ENCODE measurements around the gene CRACR2A. TPM values are rescaled to one million over a fixed set of nuclear protein-coding genes. Genes with fewer than 3 reads are reported as not detected.

CRACR2A gene
- total RNA-seq, 6 experiments from 2014 or later, result 0.43 to 1.5 (median 0.91) TPM

DNA sequence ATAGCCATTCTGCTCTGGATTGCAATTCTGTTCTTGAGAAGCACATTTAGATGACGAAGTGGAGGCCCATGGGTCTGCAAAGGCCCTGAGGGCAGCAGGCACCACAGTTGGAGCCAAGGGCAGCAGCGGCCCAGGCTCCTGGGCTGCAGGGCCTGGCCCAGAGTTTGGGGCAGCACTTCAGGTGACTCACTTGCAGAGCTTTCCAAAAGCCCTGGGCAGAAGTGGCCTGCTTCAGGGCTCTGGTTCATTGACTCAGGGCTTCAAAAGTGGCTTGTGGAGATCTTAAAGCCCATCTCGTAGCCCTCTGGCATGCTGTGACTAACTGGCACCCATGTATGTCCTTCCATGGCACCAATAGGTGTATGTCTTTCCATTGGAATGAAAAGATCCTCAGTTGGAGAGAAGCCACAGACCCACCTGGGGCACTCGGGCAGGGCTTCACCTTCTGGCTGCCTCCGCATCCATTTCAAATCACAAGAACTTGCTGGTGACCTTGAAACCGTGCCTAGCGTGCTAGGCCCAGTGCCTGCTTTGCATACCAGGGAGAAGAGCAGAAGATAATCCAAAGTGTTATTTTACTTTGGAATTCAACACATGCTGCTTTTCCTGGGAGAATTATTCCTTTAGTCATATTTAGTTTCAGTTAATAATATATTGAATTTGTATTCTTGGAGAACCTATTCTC lies 155.2 kb downstream of the CRACR2A start:
- no peak for TF ChIP-seq POLR2A (IDR thresholded peaks at IDR 0.05)
- TF ChIP-seq, protein P1, sequence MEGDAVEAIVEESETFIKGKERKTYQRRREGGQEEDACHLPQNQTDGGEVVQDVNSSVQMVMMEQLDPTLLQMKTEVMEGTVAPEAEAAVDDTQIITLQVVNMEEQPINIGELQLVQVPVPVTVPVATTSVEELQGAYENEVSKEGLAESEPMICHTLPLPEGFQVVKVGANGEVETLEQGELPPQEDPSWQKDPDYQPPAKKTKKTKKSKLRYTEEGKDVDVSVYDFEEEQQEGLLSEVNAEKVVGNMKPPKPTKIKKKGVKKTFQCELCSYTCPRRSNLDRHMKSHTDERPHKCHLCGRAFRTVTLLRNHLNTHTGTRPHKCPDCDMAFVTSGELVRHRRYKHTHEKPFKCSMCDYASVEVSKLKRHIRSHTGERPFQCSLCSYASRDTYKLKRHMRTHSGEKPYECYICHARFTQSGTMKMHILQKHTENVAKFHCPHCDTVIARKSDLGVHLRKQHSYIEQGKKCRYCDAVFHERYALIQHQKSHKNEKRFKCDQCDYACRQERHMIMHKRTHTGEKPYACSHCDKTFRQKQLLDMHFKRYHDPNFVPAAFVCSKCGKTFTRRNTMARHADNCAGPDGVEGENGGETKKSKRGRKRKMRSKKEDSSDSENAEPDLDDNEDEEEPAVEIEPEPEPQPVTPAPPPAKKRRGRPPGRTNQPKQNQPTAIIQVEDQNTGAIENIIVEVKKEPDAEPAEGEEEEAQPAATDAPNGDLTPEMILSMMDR (IDR thresholded peaks at IDR 0.05), result no peak

DNA sequence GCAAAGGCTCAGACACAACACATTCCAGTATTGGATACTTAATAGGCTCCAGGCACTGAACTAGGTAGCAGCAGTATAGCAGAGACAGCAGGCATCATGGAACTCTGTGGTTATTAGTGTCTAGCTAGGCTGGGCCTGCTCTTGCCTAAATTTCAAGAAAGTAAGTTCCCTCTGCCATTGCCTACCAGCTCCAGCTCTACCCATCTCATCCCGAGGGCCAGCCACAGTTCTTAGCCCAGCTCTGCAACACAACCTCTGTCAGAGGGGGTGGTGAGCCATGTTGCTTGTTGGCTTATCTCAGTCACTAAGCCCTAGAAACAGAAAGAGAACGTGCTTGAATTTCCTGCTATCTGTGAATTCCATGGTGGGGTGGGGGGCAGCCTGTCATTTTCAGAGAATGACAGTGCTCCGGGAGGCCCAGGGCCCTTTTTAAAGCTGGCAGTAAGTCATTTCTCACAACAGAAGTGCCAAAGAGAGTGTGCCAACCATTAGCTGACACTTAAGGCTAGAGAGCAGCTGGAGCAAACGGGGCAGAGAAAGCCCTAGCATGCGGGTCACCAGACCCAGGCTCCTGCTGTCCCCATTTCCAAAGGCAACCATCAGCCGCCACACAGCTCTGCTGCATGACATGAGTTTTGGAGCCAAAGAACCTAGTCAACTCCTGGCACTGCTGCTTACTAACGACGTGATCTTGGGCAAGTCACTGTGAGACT lies 156.1 kb downstream of the CRACR2A start:
- WGBS (ENCODE audit: insufficient coverage, low coverage, low lambda C conversion rate, missing lambda C conversion rate), result 76% methylated on average over 7 of the region's 8 CpGs
- no peaks in the 10 kb centered on the region for H3K4me1 ChIP-seq
- no peak for ATAC-seq
- TF ChIP-seq POLR2A (IDR thresholded peaks at IDR 0.05), result no peak
- TF ChIP-seq, protein P1 (IDR thresholded peaks at IDR 0.05), result no peak
- intact Hi-C loops (cut with DNase I), result no loop called here
- H3K36me3 ChIP-seq, result no peaks in the 10 kb centered on the region
- no peak for DNase-seq
- H3K27ac ChIP-seq, result no peak overlapping the region
- no peaks in the 10 kb centered on the region for H3K27me3 ChIP-seq
- no peaks in the 10 kb centered on the region for H3K9me3 ChIP-seq
- H3K4me3 ChIP-seq, result no peak overlapping the region

More for the DNA sequence above, 155.2 kb downstream of the CRACR2A start:
- Histone ChIP-seq H3K4me1 (no peaks in the 10 kb centered on the region), H3K9me3 (no peaks in the 10 kb centered on the region), H3K4me3 (no peak overlapping the region), H3K27me3 (no peaks in the 10 kb centered on the region), H3K36me3 (no peaks in the 10 kb centered on the region), H3K27ac (no peak overlapping the region)
- DNase-seq, result no peak
- intact Hi-C loops (cut with DNase I), result no loop called here
- ATAC-seq, result no peak
- WGBS (ENCODE audit: insufficient coverage, low coverage, low lambda C conversion rate, missing lambda C conversion rate), result 70% methylated on average over 2 of the region's 7 CpGs

DNA sequence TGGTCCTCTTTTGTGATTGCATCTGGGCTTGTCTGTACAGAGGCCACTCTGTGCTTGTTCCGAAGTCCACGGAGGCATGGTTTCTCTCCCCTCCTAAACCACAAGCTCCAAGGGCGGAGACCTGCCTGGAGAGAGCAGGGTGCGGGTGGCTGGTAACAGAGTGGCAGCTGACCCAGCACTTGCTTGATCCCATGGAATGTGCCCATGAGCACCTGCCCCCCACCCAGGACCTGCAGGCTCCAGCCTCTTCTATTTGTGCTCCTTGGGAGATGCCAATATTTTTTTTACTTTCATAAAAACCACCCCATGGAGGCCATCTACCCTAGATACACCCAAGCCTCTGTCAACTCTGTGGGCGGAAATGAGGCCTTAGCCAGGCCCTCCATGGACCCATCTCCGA lies 157.2 kb downstream of the CRACR2A start:
- Histone ChIP-seq H3K36me3 (no peaks in the 10 kb centered on the region), H3K27ac (no peak overlapping the region), H3K4me1 (no peaks in the 10 kb centered on the region), H3K27me3 (no peaks in the 10 kb centered on the region), H3K4me3 (no peak overlapping the region), H3K9me3 (no peaks in the 10 kb centered on the region)
- no peak for ATAC-seq
- DNase-seq, result no peak
- no peak for TF ChIP-seq POLR2A (IDR thresholded peaks at IDR 0.05)
- TF ChIP-seq, protein P1 (IDR thresholded peaks at IDR 0.05), result no peak
- intact Hi-C loops (cut with DNase I), result no loop called here
- 77% methylated on average over 5 of the region's 6 CpGs for WGBS (ENCODE audit: insufficient coverage, low coverage, low lambda C conversion rate, missing lambda C conversion rate)

DNA sequence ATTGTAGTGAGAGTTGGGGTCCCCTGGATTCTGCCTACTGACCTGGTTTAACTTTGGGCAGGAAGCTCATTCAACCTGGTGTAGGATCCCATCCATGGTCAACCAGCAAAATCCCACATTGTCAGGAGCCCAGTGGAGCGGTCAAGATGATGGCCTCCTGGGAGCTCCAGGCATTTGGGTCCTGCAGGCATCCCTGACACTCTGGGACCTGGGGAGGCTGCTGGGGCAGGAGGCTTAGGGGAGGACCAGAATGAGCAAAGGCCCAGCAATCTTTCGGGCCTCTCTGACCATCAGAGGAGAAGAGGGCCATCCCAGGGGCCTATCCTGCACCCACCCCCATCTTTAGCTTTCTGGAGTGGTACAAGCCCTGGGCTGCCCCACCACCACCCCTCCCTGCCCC lies 157.9 kb downstream of the CRACR2A start:
- ATAC-seq (no peak), DNase-seq (no peak)
- Histone ChIP-seq H3K27ac (no peak overlapping the region), H3K27me3 (no peaks in the 10 kb centered on the region), H3K4me3 (no peak overlapping the region), H3K9me3 (no peaks in the 10 kb centered on the region), H3K4me1 (no peaks in the 10 kb centered on the region), H3K36me3 (no peaks in the 10 kb centered on the region)
- TF ChIP-seq POLR2A (IDR thresholded peaks at IDR 0.05), result no peak
- TF ChIP-seq, protein P1 (IDR thresholded peaks at IDR 0.05), result no peak
- WGBS (ENCODE audit: insufficient coverage, low coverage, low lambda C conversion rate, missing lambda C conversion rate), result no CpG with 5 or more reads among the region's 2 CpGs
- intact Hi-C loops (cut with DNase I), result no loop called here

Data from right lobe of liver (tissue), 6 donors.